CD4-positive, alpha-beta T cell (primary cell): ENCODE data around the gene CAPN10. TPM values are rescaled to one million over a fixed set of nuclear protein-coding genes. Genes with fewer than 3 reads are reported as not detected.

ENCODE experiments used
- ATAC-seq: fragments of 200-7000 bp; cut with Tn5 transposase; one replicate; pipeline ENCODE4 v1.10.0; 2022; ENCODE audit warnings: mild to moderate bottlenecking; ENCODE audit not compliant: poor library complexity
- CTCF ChIA-PET: fragments of 350-600 bp; sonication (Branson Sonifier 250); formaldehyde crosslinking; loops from one replicate; lab custom pipeline; 2021; ENCODE audit warnings: antibody characterized with exemption, inconsistent platforms; lab: Charles Lee
- POLR2A ChIA-PET: fragments of 350-600 bp; sonication (Branson Sonifier 250); formaldehyde crosslinking; loops from one replicate; lab custom pipeline; 2021; ENCODE audit warnings: antibody characterized with exemption, inconsistent platforms; lab: Charles Lee
- DNase-seq, 14 experiments: peaks; one replicate each; pipeline ENCODE4 v3.0.0-alpha.2; 2013 to 2020; ENCODE audit warnings: mixed read lengths in 2 of 14
- H3K27ac ChIP-seq, 2 donors: one replicate each; pipeline versions ENCODE4 v1.5.1 to v1.7.0; 2013; ENCODE audit warnings: low read length in 2 of 2, low read depth in 1 of 2, mild to moderate bottlenecking in 1 of 2
- H3K27me3 ChIP-seq, 2 experiments: 1 replicate in 1 of 2; 2 replicates in 1 of 2; pipeline versions ENCODE4 v1.6.1 to v1.7.0; 2013; ENCODE audit warnings: low read length in 2 of 2, control low read depth in 1 of 2, mild to moderate bottlenecking in 1 of 2, moderate library complexity in 1 of 2; ENCODE audit not compliant: insufficient read depth in 2 of 2, control insufficient read depth in 1 of 2
- H3K36me3 ChIP-seq: one replicate; pipeline ENCODE4 v1.6.1; 2013; ENCODE audit warnings: low read length, control low read depth; ENCODE audit not compliant: insufficient read depth
- H3K4me1 ChIP-seq: one replicate; pipeline ENCODE4 v1.6.1; 2013; ENCODE audit warnings: low read length, control low read depth; ENCODE audit not compliant: insufficient read depth
- H3K4me3 ChIP-seq: one replicate; pipeline ENCODE4 v1.5.1; 2013; ENCODE audit warnings: mild to moderate bottlenecking, low read length, moderate library complexity
- H3K9me3 ChIP-seq, 2 experiments: 1 replicate in 1 of 2; 2 replicates in 1 of 2; pipeline versions ENCODE4 v1.6.1 to v1.7.0; 2013; ENCODE audit warnings: low read length in 2 of 2, mild to moderate bottlenecking in 2 of 2, control low read depth in 1 of 2, moderate library complexity in 1 of 2; ENCODE audit not compliant: control insufficient read depth in 1 of 2, insufficient read depth in 1 of 2
- H3K27ac Mint-ChIP-seq: one replicate; pipeline ENCODE4 v1.8.0; 2020; ENCODE audit warnings: mixed read lengths
- H3K27me3 Mint-ChIP-seq: one replicate; pipeline ENCODE4 v1.8.0; 2021; ENCODE audit warnings: mixed read lengths
- H3K36me3 Mint-ChIP-seq: one replicate; pipeline ENCODE4 v1.8.0; 2021; ENCODE audit warnings: low read depth, mixed read lengths
- H3K4me1 Mint-ChIP-seq: one replicate; pipeline ENCODE4 v1.8.0; 2021; ENCODE audit warnings: low read depth, mixed read lengths
- H3K4me3 Mint-ChIP-seq: one replicate; pipeline ENCODE4 v1.8.0; 2020; ENCODE audit warnings: mild to moderate bottlenecking, mixed read lengths
- H3K9me3 Mint-ChIP-seq: one replicate; pipeline ENCODE4 v1.8.0; 2020; ENCODE audit warnings: mixed read lengths
- intact Hi-C, 2 experiments: fragments of 100-400 bp; cut with DNase I in 1 of 2; cut with micrococcal nuclease in 1 of 2; formaldehyde crosslinking; loops; one replicate each; pipeline versions ENCODE4 v1.15.1 to v1.9.0; 2023 to 2025; cut with DNase I, micrococcal nuclease
- total RNA-seq, 174 experiments: library from RNA in 2 of 174; stranded (reverse) in 2 of 174; gene quantifications; one replicate each; pipeline ENCODE4 v1.2.3 and lab custom pipeline; 2021 to 2026
- TF ChIP-seq, protein P1 (sequence below): fragments of 200-600 bp; IDR thresholded peaks from one replicate; pipeline ENCODE4 v1.8.0; 2022; ENCODE audit warnings: antibody characterized with exemption, mild to moderate bottlenecking

The CAPN10 gene
- total RNA-seq, 2 experiments from 2014 or later: 40.6 to 42.1 TPM

DNA sequence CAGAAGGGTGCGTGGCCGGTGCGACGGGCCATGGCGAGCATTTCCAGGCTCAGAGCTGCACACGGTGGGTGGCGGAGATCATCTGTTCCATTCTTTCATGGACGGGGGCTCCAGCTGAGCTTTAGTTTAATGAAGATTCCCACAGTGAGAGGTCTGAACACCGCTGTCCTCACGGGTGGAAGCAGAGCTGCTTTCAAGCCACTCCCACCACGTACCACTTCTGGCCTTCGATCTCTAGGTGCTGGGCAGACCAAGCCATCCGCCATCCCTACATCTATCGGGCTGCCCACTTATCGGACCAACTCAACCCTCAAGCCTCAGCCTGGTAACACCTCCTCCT lies 57.2 kb downstream of the CAPN10 start:
- ChIA-PET POLR2A (no interaction called here), CTCF (no interaction called here)
- H3K27ac Mint-ChIP-seq: no peak overlapping the region

DNA sequence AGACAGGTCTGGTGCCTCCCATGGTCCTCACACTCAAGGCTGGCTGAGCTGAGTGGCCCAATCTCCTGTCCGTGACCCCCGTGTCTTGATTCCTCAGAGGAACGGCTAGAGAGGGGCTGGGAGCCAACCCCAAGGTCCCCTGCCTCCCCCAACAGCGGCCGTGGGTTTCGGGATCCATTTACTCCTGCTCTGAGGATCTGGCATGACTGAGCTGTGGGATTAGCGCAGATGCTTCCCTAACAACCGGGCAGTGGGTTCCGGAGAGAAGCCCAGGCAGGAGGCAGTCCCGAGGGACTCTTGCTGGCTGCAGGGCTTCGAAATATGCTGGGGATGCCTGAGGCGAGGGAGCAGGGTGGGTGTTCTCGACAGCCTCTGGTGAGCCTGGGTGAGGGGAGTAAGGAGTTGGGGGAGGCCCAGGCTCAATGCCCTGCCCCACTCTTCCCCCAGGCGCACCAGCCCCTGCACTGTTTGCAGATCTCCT lies 57.7 kb downstream of the CAPN10 start:
- POLR2A ChIA-PET: no interaction called here

More for the DNA sequence above, 57.2 kb downstream of the CAPN10 start:
- Histone ChIP-seq H3K4me1 (peaks cover 19% of the 10 kb centered on the region), H3K27ac (no peak overlapping the region), H3K36me3 (no peaks in the 10 kb centered on the region), H3K4me3 (no peak overlapping the region), H3K27me3 (peaks cover 0 to 6% of the 10 kb centered on the region in 2 experiments), H3K9me3 (peaks cover 0 to 13% of the 10 kb centered on the region in 2 experiments)
- no peaks in the 10 kb centered on the region for H3K36me3 Mint-ChIP-seq
- intact Hi-C loops: no loop called here
- no peaks in the 10 kb centered on the region for H3K4me1 Mint-ChIP-seq
- TF ChIP-seq, protein P1, sequence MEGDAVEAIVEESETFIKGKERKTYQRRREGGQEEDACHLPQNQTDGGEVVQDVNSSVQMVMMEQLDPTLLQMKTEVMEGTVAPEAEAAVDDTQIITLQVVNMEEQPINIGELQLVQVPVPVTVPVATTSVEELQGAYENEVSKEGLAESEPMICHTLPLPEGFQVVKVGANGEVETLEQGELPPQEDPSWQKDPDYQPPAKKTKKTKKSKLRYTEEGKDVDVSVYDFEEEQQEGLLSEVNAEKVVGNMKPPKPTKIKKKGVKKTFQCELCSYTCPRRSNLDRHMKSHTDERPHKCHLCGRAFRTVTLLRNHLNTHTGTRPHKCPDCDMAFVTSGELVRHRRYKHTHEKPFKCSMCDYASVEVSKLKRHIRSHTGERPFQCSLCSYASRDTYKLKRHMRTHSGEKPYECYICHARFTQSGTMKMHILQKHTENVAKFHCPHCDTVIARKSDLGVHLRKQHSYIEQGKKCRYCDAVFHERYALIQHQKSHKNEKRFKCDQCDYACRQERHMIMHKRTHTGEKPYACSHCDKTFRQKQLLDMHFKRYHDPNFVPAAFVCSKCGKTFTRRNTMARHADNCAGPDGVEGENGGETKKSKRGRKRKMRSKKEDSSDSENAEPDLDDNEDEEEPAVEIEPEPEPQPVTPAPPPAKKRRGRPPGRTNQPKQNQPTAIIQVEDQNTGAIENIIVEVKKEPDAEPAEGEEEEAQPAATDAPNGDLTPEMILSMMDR: no peak
- no peak for ATAC-seq
- H3K4me3 Mint-ChIP-seq: no peak overlapping the region
- peaks cover 5% of the 10 kb centered on the region for H3K27me3 Mint-ChIP-seq
- H3K9me3 Mint-ChIP-seq: no peaks in the 10 kb centered on the region
- no peak for DNase-seq

DNA sequence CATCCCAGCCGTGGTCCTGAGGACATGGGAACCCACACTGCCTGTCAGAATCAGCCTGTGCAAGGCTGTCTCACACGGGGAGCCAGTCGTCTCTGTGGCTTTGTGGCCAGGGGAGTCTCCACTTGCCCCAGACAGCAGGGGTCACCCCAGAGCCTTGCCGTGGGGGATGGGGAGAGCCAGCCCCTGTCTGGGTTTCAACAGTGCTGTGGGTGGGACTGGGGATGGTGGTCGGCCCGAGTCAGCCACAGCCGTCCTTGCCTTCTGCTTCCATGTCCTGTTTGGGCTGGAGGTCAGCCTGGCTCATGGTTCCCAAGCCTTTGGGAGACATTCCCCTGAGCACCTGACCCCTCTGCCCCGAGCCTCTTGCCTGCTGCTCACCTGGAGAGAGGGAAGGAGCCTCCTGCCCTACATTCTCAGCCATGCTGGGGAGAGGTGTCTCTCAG lies 58.3 kb downstream of the CAPN10 start:
- Mint-ChIP-seq H3K27me3 (peaks cover 10% of the 10 kb centered on the region), H3K4me3 (no peak overlapping the region), H3K36me3 (no peaks in the 10 kb centered on the region), H3K9me3 (no peaks in the 10 kb centered on the region), H3K4me1 (no peaks in the 10 kb centered on the region), H3K27ac (no peak overlapping the region)
- TF ChIP-seq, protein P1: no peak
- no peak overlapping the region for H3K27ac ChIP-seq
- H3K9me3 ChIP-seq: peaks cover 0 to 8% of the 10 kb centered on the region in 2 experiments
- no peak overlapping the region for H3K4me3 ChIP-seq
- H3K27me3 ChIP-seq: peaks cover 0 to 6% of the 10 kb centered on the region in 2 experiments
- no peaks in the 10 kb centered on the region for H3K36me3 ChIP-seq
- peaks cover 19% of the 10 kb centered on the region for H3K4me1 ChIP-seq
- ATAC-seq: no peak
- intact Hi-C loops: no loop called here
- DNase-seq: peak in 1 of 14 experiments; percentile 37
- POLR2A ChIA-PET: no interaction called here
- CTCF ChIA-PET: no interaction called here

More for the DNA sequence above, 57.7 kb downstream of the CAPN10 start:
- Histone ChIP-seq H3K4me1 (peaks cover 19% of the 10 kb centered on the region), H3K27me3 (peaks cover 0 to 6% of the 10 kb centered on the region in 2 experiments), H3K36me3 (no peaks in the 10 kb centered on the region), H3K27ac (no peak overlapping the region), H3K9me3 (peaks cover 0 to 13% of the 10 kb centered on the region in 2 experiments), H3K4me3 (no peak overlapping the region)
- intact Hi-C loops: no loop called here
- CTCF ChIA-PET: no interaction called here
- Mint-ChIP-seq H3K4me1 (no peaks in the 10 kb centered on the region), H3K4me3 (no peak overlapping the region), H3K27ac (no peak overlapping the region), H3K9me3 (no peaks in the 10 kb centered on the region), H3K27me3 (peaks cover 6% of the 10 kb centered on the region), H3K36me3 (no peaks in the 10 kb centered on the region)
- DNase-seq: peak in 1 of 14 experiments; percentile 5
- TF ChIP-seq, protein P1: no peak
- no peak for ATAC-seq
